Heart left ventricle (tissue), 16 donors: ENCODE data around the gene TXNDC2. TPM values are rescaled to one million over a fixed set of nuclear protein-coding genes. Genes with fewer than 3 reads are reported as not detected.

Experiments used
- ATAC-seq, 4 donors: fragments of 200-7000 bp; cut with Tn5 transposase; one replicate each; pipeline ENCODE4 v1.9.1; 2020 to 2022; ENCODE audit warnings: moderate library complexity in 4 of 4, mild to moderate bottlenecking in 3 of 4, moderate number of reproducible peaks in 1 of 4
- DNase-seq, 5 donors: peaks; one replicate each; pipeline ENCODE4 v3.0.0-alpha.2; 2020
- H3K27ac ChIP-seq, 12 donors: fragments of 200-600 bp; sonication (generic) in 4 of 12; one replicate each; pipeline versions ENCODE4 v1.5.0 to v1.8.0; 2016 to 2022; ENCODE audit warnings: mild to moderate bottlenecking in 2 of 12
- H3K27me3 ChIP-seq, 9 donors: fragments of 200-600 bp; sonication (generic) in 2 of 9; one replicate each; pipeline versions ENCODE4 v1.5.1 to v1.8.0; 2016 to 2022; ENCODE audit warnings: mild to moderate bottlenecking in 3 of 9
- H3K36me3 ChIP-seq, 9 donors: fragments of 200-600 bp; sonication (generic) in 2 of 9; one replicate each; pipeline versions ENCODE4 v1.5.0 to v1.8.0; 2018 to 2022; ENCODE audit warnings: mild to moderate bottlenecking in 2 of 9
- H3K4me1 ChIP-seq, 12 donors: fragments of 200-600 bp; sonication (generic) in 4 of 12; one replicate each; pipeline versions ENCODE4 v1.5.0 to v1.8.0; 2016 to 2022; ENCODE audit warnings: mild to moderate bottlenecking in 3 of 12
- H3K4me3 ChIP-seq, 12 donors: fragments of 200-600 bp; sonication (generic) in 4 of 12; one replicate each; pipeline versions ENCODE4 v1.5.0 to v1.8.0; 2017 to 2022; ENCODE audit warnings: mild to moderate bottlenecking in 9 of 12, moderate library complexity in 4 of 12
- H3K9me3 ChIP-seq, 12 donors: fragments of 200-600 bp; sonication (generic) in 4 of 12; one replicate each; pipeline versions ENCODE4 v1.5.0 to v1.8.0; 2016 to 2022; ENCODE audit warnings: mild to moderate bottlenecking in 1 of 12
- CTCF ChIP-seq, 12 donors: fragments of 200-600 bp; sonication (generic) in 4 of 12; IDR thresholded peaks; one replicate each; pipeline versions ENCODE4 v1.5.0 to v1.8.0; 2018 to 2022; ENCODE audit warnings: antibody characterized with exemption in 12 of 12, mild to moderate bottlenecking in 5 of 12
- POLR2A ChIP-seq, 2 donors: fragments of 450-650 bp; IDR thresholded peaks; one replicate each; pipeline ENCODE4 v1.6.1; 2017; ENCODE audit warnings: antibody characterized with exemption in 2 of 2, mild to moderate bottlenecking in 2 of 2, moderate library complexity in 2 of 2
- WGBS, 4 donors: extraction: QIAGEN DNeasy Blood & Tissue Kit in 2 of 4; methylation state at CpG; one replicate each; pipeline versions ENCODE4 v1.1.5 to v1.1.7; 2013 to 2018; 5-methylcytosine and 5-hydroxymethylcytosine counted together
- intact Hi-C, 10 donors: fragments of 100-400 bp; cut with DNase I; formaldehyde crosslinking; loops; one replicate each; pipeline versions ENCODE4 v1.11.1 to v1.14.2; 2022
- polyA plus RNA-seq, 2 donors: library from polyadenylated mRNA; stranded (reverse); fragments of 200-250 nt; gene quantifications; one replicate each; pipeline ENCODE4 v1.2.3, GENCODE V29; 2013
- total RNA-seq, 9 donors: library from RNA; depleted of rRNA in 2 of 9; stranded (reverse); fragments of >200 nt in 2 of 9; fragmentation: NEBNext Ultra II Directional in 3 of 9; extraction: Animal tissue kit (Norgen Biotek cat#: 25700) in 3 of 9; gene quantifications; one replicate each; pipeline versions ENCODE4 v1.1.0 to v1.2.4, GENCODE V29; 2016 to 2023
- donor health status: ischemic (EF 13 %, LVEDD 7.1; RV severe dilation, severe dysfunction).
- donor health status: healthy with polysubstance abuse.
- donor health status: DM: no; HTN: yes; CAD: no.
- donor health status: DM: no; HTN: no; CAD: no.
- donor health status: ischemic (EF 25% LVEDD 6.9; RV normal size, moderate dysfunction).
- donor health status: ischemic (EF 25% LVEDD 5.7; RV mildly dilated, moderate dysfunction).
- donor health status: healthy.
- donor health status: DM: yes; HTN: yes; CAD: no.
- donor health status: ischemic (EF 35%, LVEDD 5.7; RV mildly dilated, moderate dysfunction).
- donor health status: nonischemic (EF 11% LVEDD 7.7; RV severe dilation, severe dysfunction).
- donor health status: DM: yes; HTN: yes; CAD: no.
- donor health status: PGD.
- donor health status: ischemic (EF 29% LVEDD 5.4; RV normal size, mild dysfunction).
- donor health status: nonischemic (EF 23%, LVEDD 6.1; RV moderate dilation, normal function).

The TXNDC2 gene
- total and polyA plus RNA-seq, 11 donors: 0.03 TPM; not detected in 10

- DNase-seq (no peak), ATAC-seq (no peak)
- intact Hi-C loops: loop anchor here in 1 of 10 donors (5.0 kb wide), 1 partner anchor 37 kb away; no protein-coding TSS in a partner anchor
- TF ChIP-seq CTCF (IDR thresholded peaks at IDR 0.05) (no peak), POLR2A (IDR thresholded peaks at IDR 0.05) (no peak)
- no peaks in the 10 kb centered on the region for H3K36me3 ChIP-seq
- H3K27ac ChIP-seq: no peak overlapping the region
- H3K4me3 ChIP-seq: no peak overlapping the region
- WGBS, 4 donors: 75 to 82% (median 77%) methylated on average over 4 of the region's 4 CpGs
- no peaks in the 10 kb centered on the region for H3K27me3 ChIP-seq
- peaks cover 0 to 16% (median 0%) of the 10 kb centered on the region in 12 donors for H3K4me1 ChIP-seq
- H3K9me3 ChIP-seq: peaks cover 0 to 11% (median 3%) of the 10 kb centered on the region in 12 donors
These were observed 15.3 kb upstream of the TXNDC2 start for GRCh38 chr18:9870431-9871008.

GRCh38 chr18:9871244-9871746 lies 14.5 kb upstream of the TXNDC2 start:
- DNase-seq (no peak), ATAC-seq (no peak)
- H3K4me1 ChIP-seq: peaks cover 0 to 16% (median 0%) of the 10 kb centered on the region in 12 donors
- no peaks in the 10 kb centered on the region for H3K36me3 ChIP-seq
- no peak overlapping the region for H3K27ac ChIP-seq
- H3K27me3 ChIP-seq: no peaks in the 10 kb centered on the region
- intact Hi-C loops: loop anchor here in 1 of 10 donors (5.0 kb wide), 1 partner anchor 36 kb away; no protein-coding TSS in a partner anchor
- TF ChIP-seq POLR2A (IDR thresholded peaks at IDR 0.05): no peak
- TF ChIP-seq CTCF (IDR thresholded peaks at IDR 0.05): no peak
- WGBS, 4 donors: 81 to 87% (median 84%) methylated on average over 6 of the region's 6 CpGs
- peaks cover 0 to 4% (median 0%) of the 10 kb centered on the region in 12 donors for H3K9me3 ChIP-seq
- no peak overlapping the region for H3K4me3 ChIP-seq

GRCh38 chr18:9872823-9873222 lies 12.9 kb upstream of the TXNDC2 start:
- Histone ChIP-seq H3K9me3 (no peaks in the 10 kb centered on the region), H3K4me1 (peaks cover 0 to 22% (median 2%) of the 10 kb centered on the region in 12 donors), H3K27me3 (no peaks in the 10 kb centered on the region), H3K27ac (no peak overlapping the region), H3K4me3 (no peak overlapping the region), H3K36me3 (no peaks in the 10 kb centered on the region)
- TF ChIP-seq POLR2A (IDR thresholded peaks at IDR 0.05) (no peak), CTCF (IDR thresholded peaks at IDR 0.05) (no peak)
- DNase-seq (no peak), ATAC-seq (peak in 2 of 4 donors; percentile 33 to 82)
- intact Hi-C loops: loop anchor here in 1 of 10 donors (5.0 kb wide), 1 partner anchor 34 kb away; no protein-coding TSS in a partner anchor

GRCh38 chr18:9874728-9875127 lies 11.0 kb upstream of the TXNDC2 start:
- no peak overlapping the region for H3K27ac ChIP-seq
- no peaks in the 10 kb centered on the region for H3K27me3 ChIP-seq
- intact Hi-C loops: loop anchor here in 2 of 10 donors (5.0 kb wide), 2 partner anchors 33 to 38 kb away; partner anchors contain the start of gene VAPA (in 1 of the 2)
- no peak for ATAC-seq
- no peak for DNase-seq
- no peak overlapping the region for H3K4me3 ChIP-seq
- H3K4me1 ChIP-seq: peaks cover 0 to 15% (median 2%) of the 10 kb centered on the region in 12 donors
- no peaks in the 10 kb centered on the region for H3K36me3 ChIP-seq
- no peaks in the 10 kb centered on the region for H3K9me3 ChIP-seq
- whole genome bisulfite sequencing, 4 donors: 94 to 100% (median 99%) methylated on average over 1 of the region's 1 CpG
- TF ChIP-seq CTCF (IDR thresholded peaks at IDR 0.05): no peak
- no peak for TF ChIP-seq POLR2A (IDR thresholded peaks at IDR 0.05)
